CD14-positive monocyte (primary cell): ENCODE results near the gene RGS3. TPM values are rescaled to one million over a fixed set of nuclear protein-coding genes. Genes with fewer than 3 reads are reported as not detected.

ENCODE experiments used
- DNase-seq, 3 donors: peaks; one replicate each; pipeline ENCODE4 v3.0.0-alpha.2; 2011 to 2022
- H2AFZ ChIP-seq: 2 replicates; pipeline ENCODE4 v1.6.0; 2012; ENCODE audit warnings: mild to moderate bottlenecking, low read depth, low read length, inconsistent platforms; ENCODE audit not compliant: insufficient read depth, poor library complexity, severe bottlenecking
- H3K27ac ChIP-seq, 2 donors: 1 replicate in 1 of 2; 2 replicates in 1 of 2; pipeline ENCODE4 v1.5.1; 2012 to 2013; ENCODE audit warnings: low read length in 2 of 2, control low read depth in 1 of 2, inconsistent platforms in 1 of 2, low read depth in 1 of 2, mild to moderate bottlenecking in 1 of 2
- H3K27me3 ChIP-seq, 2 donors: one replicate each; pipeline versions ENCODE4 v1.6.0 to v1.6.1; 2011 to 2013; ENCODE audit warnings: low read length in 2 of 2; ENCODE audit not compliant: control insufficient read depth in 2 of 2, insufficient read depth in 2 of 2
- H3K36me3 ChIP-seq, 2 donors: replicated peaks in 1 of 2; 1 replicate in 1 of 2; 2 replicates in 1 of 2; pipeline versions ENCODE4 v1.5.1 to v1.6.1; 2012 to 2013; ENCODE audit warnings: low read length in 2 of 2, control low read depth in 1 of 2, inconsistent platforms in 1 of 2, mild to moderate bottlenecking in 1 of 2; ENCODE audit not compliant: insufficient read depth in 2 of 2, control insufficient read depth in 1 of 2
- H3K4me1 ChIP-seq, 2 donors: 1 replicate in 1 of 2; 2 replicates in 1 of 2; pipeline versions ENCODE4 v1.5.1 to v1.6.1; 2012 to 2013; ENCODE audit warnings: low read length in 2 of 2, control low read depth in 1 of 2, inconsistent platforms in 1 of 2, mild to moderate bottlenecking in 1 of 2, moderate library complexity in 1 of 2; ENCODE audit not compliant: insufficient read depth in 2 of 2, control insufficient read depth in 1 of 2
- H3K4me2 ChIP-seq: replicated peaks from 2 replicates; pipeline ENCODE3; 2012; ENCODE audit warnings: low read length, moderate library complexity, mild to moderate bottlenecking; ENCODE audit not compliant: poor library complexity, severe bottlenecking; ENCODE audit errors: extremely low read depth
- H3K4me3 ChIP-seq, 3 experiments: fragments of 200-600 bp in 1 of 3; sonication (generic) in 1 of 3; replicated peaks in 1 of 3; 1 replicate in 2 of 3; 2 replicates in 1 of 3; pipeline ENCODE4 v1.5.1; 2011 to 2013; ENCODE audit warnings: low read length in 3 of 3, mild to moderate bottlenecking in 3 of 3, control low read depth in 2 of 3, low read depth in 2 of 3, inconsistent platforms in 1 of 3, moderate library complexity in 1 of 3
- H3K79me2 ChIP-seq: 2 replicates; pipeline ENCODE4 v1.6.0; 2012; ENCODE audit warnings: mild to moderate bottlenecking, control low read depth, inconsistent platforms, low read length, moderate library complexity; ENCODE audit not compliant: insufficient read depth
- H3K9ac ChIP-seq: 2 replicates; pipeline ENCODE4 v1.6.0; 2017; ENCODE audit warnings: low read length, mild to moderate bottlenecking; ENCODE audit not compliant: insufficient read depth, poor library complexity, severe bottlenecking
- H3K9me3 ChIP-seq, 2 donors: replicated peaks in 1 of 2; 1 replicate in 1 of 2; 2 replicates in 1 of 2; pipeline versions ENCODE4 v1.5.1 to v1.6.1; 2012 to 2013; ENCODE audit warnings: low read length in 2 of 2, control low read depth in 1 of 2; ENCODE audit not compliant: control insufficient read depth in 1 of 2, insufficient read depth in 1 of 2
- H4K20me1 ChIP-seq: 2 replicates; pipeline ENCODE4 v1.6.0; 2012; ENCODE audit warnings: mild to moderate bottlenecking, low read length, control low read depth, moderate library complexity; ENCODE audit not compliant: insufficient read depth
- H3K27ac Mint-ChIP-seq, 7 donors: one replicate each; pipeline ENCODE4 v1.8.0; 2020; ENCODE audit warnings: mild to moderate bottlenecking in 7 of 7, mixed read lengths in 7 of 7, moderate library complexity in 6 of 7, inconsistent platforms in 2 of 7
- H3K27me3 Mint-ChIP-seq, 3 donors: one replicate each; pipeline ENCODE4 v1.8.0; 2021 to 2022; ENCODE audit warnings: low read depth in 3 of 3, mild to moderate bottlenecking in 3 of 3, mixed read lengths in 3 of 3, moderate library complexity in 3 of 3, inconsistent platforms in 1 of 3
- H3K36me3 Mint-ChIP-seq, 2 donors: one replicate each; pipeline ENCODE4 v1.8.0; 2020; ENCODE audit warnings: mixed read lengths in 2 of 2, inconsistent platforms in 1 of 2, mild to moderate bottlenecking in 1 of 2
- H3K4me1 Mint-ChIP-seq: one replicate; pipeline ENCODE4 v1.8.0; 2020; ENCODE audit warnings: mild to moderate bottlenecking, mixed read lengths
- H3K4me3 Mint-ChIP-seq, 2 donors: one replicate each; pipeline ENCODE4 v1.8.0; 2020; ENCODE audit warnings: mild to moderate bottlenecking in 2 of 2, mixed read lengths in 2 of 2, moderate library complexity in 1 of 2
- H3K9me3 Mint-ChIP-seq, 7 donors: one replicate each; pipeline ENCODE4 v1.8.0; 2020 to 2022; ENCODE audit warnings: mixed read lengths in 7 of 7, mild to moderate bottlenecking in 6 of 7, moderate library complexity in 6 of 7, inconsistent platforms in 2 of 7
- CTCF ChIP-seq: fragments of 200-600 bp; IDR thresholded peaks from one replicate; pipeline ENCODE4 v1.8.0; 2022; ENCODE audit warnings: antibody characterized with exemption, mild to moderate bottlenecking
- WGBS: methylation state at CpG from one replicate; pipeline ENCODE4 v1.1.5; 2013; ENCODE audit warnings: missing lambda C conversion rate; ENCODE audit not compliant: insufficient coverage; 5-methylcytosine and 5-hydroxymethylcytosine counted together
- intact Hi-C, 2 donors: fragments of 100-400 bp; cut with micrococcal nuclease; formaldehyde crosslinking; loops; one replicate each; pipeline versions ENCODE4 v1.15.0 to v1.15.1; 2023
- polyA plus RNA-seq, 3 donors: library from polyadenylated mRNA; depleted of rRNA in 1 of 3; unstranded in 2 of 3; stranded (reverse) in 1 of 3; fragments of 300-500 nt in 2 of 3; fragments of >200 nt in 1 of 3; fragmentation: Illumina TruSeq in 2 of 3; gene quantifications; 1 replicate in 2 of 3; 2 replicates in 1 of 3; pipeline ENCODE4 v1.2.3, GENCODE V29; 2012 to 2021

RGS3 gene
- polyA plus RNA-seq, 3 donors = 9.1 to 16.2 (median 15.8) TPM

GRCh38 chr9:113573959-113574352, 110.4 kb downstream of the RGS3 start:
- intact Hi-C loops = no loop called here
- no peak for TF ChIP-seq CTCF
- Mint-ChIP-seq H3K4me3 (no peak overlapping the region), H3K36me3 (peaks cover 0 to 5% of the 10 kb centered on the region in 2 donors), H3K4me1 (peaks cover 32% of the 10 kb centered on the region), H3K9me3 (peaks cover 0 to 1% (median 0%) of the 10 kb centered on the region in 7 donors), H3K27me3 (peaks cover 0 to 1% (median 0%) of the 10 kb centered on the region in 3 donors), H3K27ac (no peak overlapping the region)
- peaks cover 20 to 21% of the 10 kb centered on the region in 2 donors for H3K4me1 ChIP-seq
- H3K4me2 ChIP-seq = no peak overlapping the region
- no peak overlapping the region for H3K27ac ChIP-seq
- 100% methylated on average over 2 of the region's 2 CpGs for WGBS
- no peak overlapping the region for H3K4me3 ChIP-seq
- no peaks in the 10 kb centered on the region for H4K20me1 ChIP-seq
- no peak overlapping the region for H2AFZ ChIP-seq
- no peaks in the 10 kb centered on the region for H3K79me2 ChIP-seq
- no peak overlapping the region for H3K9ac ChIP-seq
- H3K9me3 ChIP-seq = no peaks in the 10 kb centered on the region
- H3K27me3 ChIP-seq = no peaks in the 10 kb centered on the region
- DNase-seq = no peak
- no peaks in the 10 kb centered on the region for H3K36me3 ChIP-seq

- Histone ChIP-seq H2AFZ (no peak overlapping the region), H3K36me3 (no peaks in the 10 kb centered on the region), H4K20me1 (no peaks in the 10 kb centered on the region), H3K4me1 (peaks cover 27 to 28% of the 10 kb centered on the region in 2 donors), H3K27ac (no peak overlapping the region), H3K9me3 (no peaks in the 10 kb centered on the region), H3K79me2 (no peaks in the 10 kb centered on the region), H3K4me2 (no peak overlapping the region), H3K4me3 (no peak overlapping the region), H3K27me3 (no peaks in the 10 kb centered on the region), H3K9ac (no peak overlapping the region)
- TF ChIP-seq CTCF = no peak
- H3K36me3 Mint-ChIP-seq = peaks cover 0 to 5% of the 10 kb centered on the region in 2 donors
- H3K27ac Mint-ChIP-seq = peak overlapping the region in 2 of 7 donors; percentile 21 to 22
- intact Hi-C loops = no loop called here
- no peaks in the 10 kb centered on the region for H3K9me3 Mint-ChIP-seq
- peaks cover 0 to under 1% (median 0%) of the 10 kb centered on the region in 3 donors for H3K27me3 Mint-ChIP-seq
- WGBS = 94% methylated on average over 12 of the region's 14 CpGs
- no peak for DNase-seq
- no peak overlapping the region for H3K4me3 Mint-ChIP-seq
- peaks cover 39% of the 10 kb centered on the region for H3K4me1 Mint-ChIP-seq
Observed at GRCh38 chr9:113574441-113575262, 111.1 kb downstream of the RGS3 start.
